Left renal pelvis (tissue), 4 donors: ENCODE measurements around the gene FAM181A. TPM values are rescaled to one million over a fixed set of nuclear protein-coding genes. Genes with fewer than 3 reads are reported as not detected.

Experiments
- DNase-seq, 4 donors: peaks; one replicate each; pipeline ENCODE4 v3.0.0-alpha.2; 2013; ENCODE audit warnings: low read depth in 4 of 4, low spot score in 3 of 4
- polyA plus RNA-seq, 4 donors: library from polyadenylated mRNA; unstranded; fragments of 120-200 nt; gene quantifications; one replicate each; pipeline ENCODE4 v1.2.1, GENCODE V29; 2013; ENCODE audit not compliant: insufficient read length in 4 of 4

FAM181A gene
- polyA plus RNA-seq, 4 donors = not detected

- no peak for DNase-seq
Measured at GRCh38 chr14:93928184-93929047, 1.3 kb downstream of the FAM181A start.

GRCh38 chr14:93929048-93929535 lies 1.9 kb downstream of the FAM181A start:
- DNase-seq = no peak

GRCh38 chr14:93929657-93930056 lies 2.5 kb downstream of the FAM181A start:
- no peak for DNase-seq

GRCh38 chr14:93930296-93930988 lies 3.3 kb downstream of the FAM181A start:
- no peak for DNase-seq

GRCh38 chr14:93930989-93931307 lies 3.8 kb downstream of the FAM181A start:
- no peak for DNase-seq

GRCh38 chr14:93932642-93933041 lies 5.5 kb downstream of the FAM181A start:
- no peak for DNase-seq

- no peak for DNase-seq
Measured at GRCh38 chr14:93935213-93935612, 8.1 kb downstream of the FAM181A start.

GRCh38 chr14:93936245-93936644 lies 9.1 kb downstream of the FAM181A start:
- DNase-seq = no peak

- DNase-seq = no peak
Measured at GRCh38 chr14:93936926-93937325, 9.8 kb downstream of the FAM181A start.

GRCh38 chr14:93937519-93937918 lies 10.4 kb downstream of the FAM181A start:
- no peak for DNase-seq

GRCh38 chr14:93938751-93939303 lies 11.7 kb downstream of the FAM181A start:
- no peak for DNase-seq

GRCh38 chr14:93939304-93940229 lies 12.4 kb downstream of the FAM181A start:
- DNase-seq = peak in 1 of 4 donors; percentile 33

GRCh38 chr14:93940437-93940836 lies 13.3 kb downstream of the FAM181A start:
- DNase-seq = no peak

GRCh38 chr14:93941293-93941910 lies 14.3 kb downstream of the FAM181A start:
- no peak for DNase-seq

GRCh38 chr14:93943052-93943451 lies 15.9 kb downstream of the FAM181A start:
- DNase-seq = no peak

GRCh38 chr14:93943930-93944329 lies 16.8 kb downstream of the FAM181A start:
- DNase-seq = no peak

GRCh38 chr14:93944348-93945069 lies 17.4 kb downstream of the FAM181A start:
- no peak for DNase-seq

- no peak for DNase-seq
Measured at GRCh38 chr14:93945070-93945399, 17.9 kb downstream of the FAM181A start.

GRCh38 chr14:93946104-93946503 lies 19.0 kb downstream of the FAM181A start:
- DNase-seq = no peak
